OCI-LY7 (cell line): ENCODE measurements around the gene ZNRD2.

ENCODE experiments used
- EZH2phosphoT487 ChIP-seq: fragments of 200-600 bp; sonication (generic); IDR thresholded peaks from 2 replicates; pipeline ENCODE4 v1.6.1; 2018; ENCODE audit warnings: low read depth, borderline replicate concordance, mild to moderate bottlenecking, mixed run types, antibody characterized with exemption, low read length, moderate library complexity, mixed read lengths
- TF ChIP-seq, protein P1 (sequence below): fragments of 200-600 bp; sonication (generic); conservative IDR thresholded peaks from 2 replicates; pipeline ENCODE4 v1.5.1; 2014; ENCODE audit warnings: mild to moderate bottlenecking, antibody characterized with exemption, low read length, moderate library complexity, mixed read lengths

DNA sequence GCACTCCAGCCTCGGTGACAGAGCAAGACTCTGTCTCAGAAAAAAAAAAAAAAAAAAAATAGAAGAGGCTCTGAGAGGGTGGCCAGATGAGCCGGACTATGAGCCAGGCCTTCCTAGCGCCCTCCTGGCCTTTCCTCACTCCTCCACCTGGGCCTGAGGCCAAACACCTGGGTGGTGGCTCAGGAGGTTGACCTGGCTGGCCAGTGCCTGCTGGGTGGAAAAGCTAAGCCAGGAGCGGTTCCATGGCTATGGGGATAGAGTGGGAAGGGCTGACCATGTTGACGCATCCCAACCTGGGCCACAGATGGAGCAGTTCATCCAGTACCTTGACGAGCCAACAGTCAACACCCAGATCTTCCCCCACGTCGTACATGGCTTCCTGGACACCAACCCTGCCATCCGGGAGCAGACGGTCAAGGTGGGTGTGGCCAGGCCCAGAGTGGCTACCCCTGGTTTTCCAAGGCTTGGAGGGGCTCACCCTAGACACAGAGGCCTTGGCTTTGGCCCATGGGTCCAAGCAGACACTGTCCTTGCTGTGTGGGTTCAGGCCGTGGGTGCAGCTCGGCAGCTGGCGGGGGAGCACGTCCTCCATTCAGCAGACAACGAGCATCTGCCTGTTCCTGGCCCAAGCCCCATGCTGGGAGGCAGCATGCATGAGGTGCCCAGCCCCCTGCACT is 37.8 kb upstream of the ZNRD2 start:
- TF ChIP-seq, protein P1, sequence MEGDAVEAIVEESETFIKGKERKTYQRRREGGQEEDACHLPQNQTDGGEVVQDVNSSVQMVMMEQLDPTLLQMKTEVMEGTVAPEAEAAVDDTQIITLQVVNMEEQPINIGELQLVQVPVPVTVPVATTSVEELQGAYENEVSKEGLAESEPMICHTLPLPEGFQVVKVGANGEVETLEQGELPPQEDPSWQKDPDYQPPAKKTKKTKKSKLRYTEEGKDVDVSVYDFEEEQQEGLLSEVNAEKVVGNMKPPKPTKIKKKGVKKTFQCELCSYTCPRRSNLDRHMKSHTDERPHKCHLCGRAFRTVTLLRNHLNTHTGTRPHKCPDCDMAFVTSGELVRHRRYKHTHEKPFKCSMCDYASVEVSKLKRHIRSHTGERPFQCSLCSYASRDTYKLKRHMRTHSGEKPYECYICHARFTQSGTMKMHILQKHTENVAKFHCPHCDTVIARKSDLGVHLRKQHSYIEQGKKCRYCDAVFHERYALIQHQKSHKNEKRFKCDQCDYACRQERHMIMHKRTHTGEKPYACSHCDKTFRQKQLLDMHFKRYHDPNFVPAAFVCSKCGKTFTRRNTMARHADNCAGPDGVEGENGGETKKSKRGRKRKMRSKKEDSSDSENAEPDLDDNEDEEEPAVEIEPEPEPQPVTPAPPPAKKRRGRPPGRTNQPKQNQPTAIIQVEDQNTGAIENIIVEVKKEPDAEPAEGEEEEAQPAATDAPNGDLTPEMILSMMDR, result no peak
- TF ChIP-seq EZH2phosphoT487, result no peak
